Pulmonary artery endothelial cell (primary cell): ENCODE measurements around the gene MCCC1. TPM values are rescaled to one million over a fixed set of nuclear protein-coding genes. Genes with fewer than 3 reads are reported as not detected.
"Not testable (repeated sequence)": the region's sequence is repeated elsewhere in the genome, so short reads cannot be mapped to it uniquely, and the experiment has no call there.

Source experiments
- DNase-seq: peaks from one replicate; pipeline ENCODE4 v3.0.0-alpha.2; 2011; ENCODE audit warnings: low read depth, low spot score
- total RNA-seq: library from RNA; depleted of rRNA; stranded (reverse); fragments of >200 nt; gene quantifications from 2 replicates; pipeline ENCODE4 v1.2.3, GENCODE V29; 2014

The MCCC1 gene
- total RNA-seq, 1 donor from 2014 or later: 21.0 TPM

DNA sequence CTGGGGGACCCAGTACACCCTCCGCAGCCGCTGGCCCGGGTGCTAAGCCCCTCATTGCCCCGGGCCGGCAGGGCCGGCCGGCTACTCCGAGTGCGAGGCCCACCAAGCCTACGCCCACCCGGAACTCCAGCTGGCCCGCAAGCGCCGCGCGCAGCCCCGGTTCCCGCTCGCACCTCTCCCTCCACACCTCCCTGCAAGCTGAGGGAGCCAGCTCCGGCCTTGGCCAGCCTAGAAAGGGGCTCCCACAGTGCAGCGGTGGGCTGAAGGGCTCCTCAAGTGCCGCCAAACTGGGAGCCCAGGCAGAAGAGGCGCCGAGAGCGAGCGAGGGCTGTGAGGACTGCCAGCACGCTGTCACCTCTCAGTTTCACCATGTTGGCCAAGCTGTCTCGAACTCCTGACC is 4.7 kb upstream of the MCCC1 start:
- not testable (repeated sequence) for DNase-seq

DNA sequence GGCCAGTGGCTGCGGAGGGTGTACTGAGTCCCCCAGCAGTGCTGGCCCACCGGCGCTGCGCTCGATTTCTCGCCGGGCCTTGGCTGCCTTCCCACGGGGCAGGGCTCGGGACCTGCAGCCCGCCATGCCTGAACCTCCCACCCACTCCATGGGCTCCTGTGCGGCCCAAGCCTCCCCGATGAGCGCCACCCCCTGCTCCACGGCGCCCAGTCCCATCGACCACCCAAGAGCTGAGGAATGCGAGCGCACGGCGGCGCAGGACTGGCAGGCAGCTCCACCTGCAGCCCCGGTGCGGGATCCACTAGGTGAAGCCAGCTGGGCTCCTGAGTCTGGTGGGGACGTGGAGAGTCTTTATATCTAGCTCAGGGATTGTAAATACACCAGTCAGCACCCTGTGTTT is 1.7 kb upstream of the MCCC1 start:
- not testable (repeated sequence) for DNase-seq

DNA sequence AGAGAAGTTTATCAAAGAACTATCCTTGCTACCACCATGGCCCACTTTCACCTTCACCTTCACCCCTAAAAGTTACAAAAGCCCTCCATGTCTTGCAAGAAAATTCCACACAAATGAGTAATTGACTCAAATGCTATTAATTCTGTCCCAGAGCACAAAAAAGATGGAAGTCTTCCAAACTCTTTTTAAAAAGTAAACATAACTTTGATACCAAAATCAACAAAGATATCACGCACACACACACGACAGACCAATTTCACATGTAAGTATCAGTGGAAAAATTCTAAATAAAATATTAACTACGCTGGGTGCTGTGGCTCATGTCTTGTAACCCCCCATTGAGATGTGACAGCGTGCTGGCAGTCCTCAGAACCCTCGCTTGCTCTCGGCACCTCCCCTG is 1.1 kb upstream of the MCCC1 start:
- no peak for DNase-seq

DNA sequence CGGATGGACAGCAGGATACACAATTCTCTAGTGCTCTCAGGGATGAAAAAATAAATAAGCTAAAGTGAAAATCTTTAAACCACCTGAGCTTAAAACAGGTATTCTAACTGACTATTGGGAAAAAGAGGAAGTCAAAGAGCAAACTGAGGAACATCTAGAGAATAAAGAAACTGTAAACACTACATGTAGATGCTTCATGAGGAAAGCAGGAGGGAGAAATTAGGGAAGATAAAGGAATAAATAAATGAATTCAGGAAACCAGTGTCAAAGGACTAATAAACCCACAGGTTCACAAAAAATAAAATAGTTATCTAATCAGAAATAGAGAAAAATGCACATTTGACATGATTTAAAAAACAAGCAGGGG is 525 bp upstream of the MCCC1 start:
- no peak for DNase-seq

DNA sequence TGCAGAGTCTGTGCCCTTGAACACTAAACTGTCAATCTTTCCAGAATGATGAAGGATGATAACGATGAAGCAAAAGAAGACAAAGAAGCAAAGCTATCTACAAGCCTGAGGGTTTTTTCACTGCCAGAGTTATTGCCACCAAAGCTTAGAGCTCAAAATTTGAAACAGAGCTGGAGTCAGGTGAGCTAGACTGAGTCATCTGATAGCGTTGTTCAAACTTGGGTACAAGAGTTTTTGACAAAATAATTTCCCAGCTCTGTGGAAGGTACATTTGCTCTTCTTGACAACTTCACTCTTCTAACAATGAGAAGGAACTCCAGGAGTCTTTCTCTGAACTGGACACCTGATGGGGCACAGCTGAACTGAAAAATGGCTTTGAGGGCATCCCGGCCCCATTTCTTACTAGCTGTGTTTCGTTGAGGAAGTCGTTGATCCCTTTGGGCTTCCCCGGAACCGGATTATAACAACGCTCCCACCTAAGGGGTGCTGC is 715 bp downstream of the MCCC1 start:
- no peak for DNase-seq

DNA sequence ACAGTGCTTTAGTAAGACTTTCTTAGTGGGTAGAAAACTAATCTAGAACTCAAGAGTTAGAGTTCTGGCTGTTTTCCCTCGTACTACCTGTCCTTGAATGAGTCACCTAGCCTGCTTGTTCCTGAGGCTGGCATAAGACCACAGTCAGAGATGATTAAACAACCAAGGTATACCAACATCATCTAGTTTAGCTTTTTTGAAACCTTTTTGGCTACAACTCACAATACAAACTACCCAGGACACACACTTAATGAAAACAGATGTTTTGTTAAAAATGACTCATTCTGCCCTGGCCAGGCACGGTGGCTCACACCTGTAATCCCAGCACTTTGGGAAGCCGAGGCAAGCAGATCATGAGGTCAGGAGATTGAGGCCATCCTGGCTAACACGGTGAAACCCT is 4.6 kb downstream of the MCCC1 start:
- no peak for DNase-seq

DNA sequence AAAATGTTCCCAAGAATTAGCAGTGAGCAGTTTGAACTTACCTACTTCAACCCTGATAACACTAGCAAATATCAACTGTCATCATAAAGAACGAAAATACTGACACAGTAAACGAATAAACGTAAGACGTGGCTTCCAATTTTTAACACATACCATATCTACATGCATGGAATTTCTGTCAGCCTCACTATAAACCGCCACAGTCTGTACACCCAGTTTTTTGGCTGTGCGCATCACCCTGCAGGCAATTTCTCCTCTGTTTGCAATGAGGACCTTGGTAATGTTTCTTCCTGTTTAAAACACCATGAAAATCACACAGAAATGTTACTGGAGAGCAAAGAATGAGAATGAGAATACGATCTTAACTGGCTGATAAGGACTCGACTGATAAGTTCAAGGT is 7.0 kb downstream of the MCCC1 start:
- no peak for DNase-seq

DNA sequence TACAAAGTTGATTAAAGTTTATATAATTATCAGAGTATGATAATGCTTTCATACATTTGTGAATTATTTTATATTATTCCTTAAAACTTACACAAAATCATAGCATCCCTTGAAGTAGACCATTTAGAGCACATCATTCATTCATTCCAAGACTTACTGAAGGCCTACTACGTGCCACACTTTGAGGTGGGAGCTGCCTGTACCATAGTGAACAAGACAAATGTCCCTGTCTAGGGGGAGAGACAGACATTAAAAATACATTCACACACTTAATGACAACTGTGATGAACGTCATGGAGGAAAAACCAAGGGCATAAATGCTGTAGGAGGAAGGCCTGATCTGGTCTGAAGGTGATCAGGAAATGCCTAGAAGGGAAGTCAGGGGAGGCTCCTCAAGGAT is 12.1 kb downstream of the MCCC1 start:
- DNase-seq: no peak

DNA sequence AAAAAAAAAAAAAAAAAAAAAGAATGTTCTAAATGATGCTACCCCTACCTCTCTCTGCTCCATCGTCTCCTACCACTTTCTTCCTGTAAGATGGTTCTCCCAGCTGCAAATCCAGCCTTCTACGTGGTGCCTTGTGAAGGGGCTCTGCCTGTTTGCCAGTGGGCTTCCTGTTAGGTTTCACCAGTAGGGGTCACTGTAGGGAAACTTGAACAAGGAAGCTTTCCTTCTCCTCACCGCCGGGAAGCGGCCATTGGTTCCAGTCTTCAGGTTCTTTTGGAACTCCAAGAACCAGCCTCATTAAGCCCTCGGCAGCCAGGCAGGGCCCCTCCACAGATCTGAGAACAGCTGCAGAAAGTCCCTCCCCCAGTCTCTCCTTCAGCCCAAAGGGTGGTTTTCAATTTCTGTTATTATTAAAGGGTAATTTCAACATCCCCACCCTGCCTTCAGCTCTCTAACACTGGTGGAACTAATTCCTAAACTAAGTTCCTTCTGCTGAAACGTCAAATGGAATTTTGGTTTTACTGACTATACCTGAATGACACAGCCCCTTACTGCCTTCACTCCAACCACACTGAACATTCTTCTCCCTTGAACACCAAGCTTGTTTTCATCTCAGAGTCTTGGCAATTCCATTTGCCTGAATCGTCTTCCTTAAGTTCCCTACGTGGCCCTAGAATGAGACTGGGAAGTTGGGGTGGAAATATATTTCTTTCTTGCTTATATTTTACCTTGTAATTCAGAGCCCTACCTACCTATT is 13.5 kb downstream of the MCCC1 start:
- no peak for DNase-seq

DNA sequence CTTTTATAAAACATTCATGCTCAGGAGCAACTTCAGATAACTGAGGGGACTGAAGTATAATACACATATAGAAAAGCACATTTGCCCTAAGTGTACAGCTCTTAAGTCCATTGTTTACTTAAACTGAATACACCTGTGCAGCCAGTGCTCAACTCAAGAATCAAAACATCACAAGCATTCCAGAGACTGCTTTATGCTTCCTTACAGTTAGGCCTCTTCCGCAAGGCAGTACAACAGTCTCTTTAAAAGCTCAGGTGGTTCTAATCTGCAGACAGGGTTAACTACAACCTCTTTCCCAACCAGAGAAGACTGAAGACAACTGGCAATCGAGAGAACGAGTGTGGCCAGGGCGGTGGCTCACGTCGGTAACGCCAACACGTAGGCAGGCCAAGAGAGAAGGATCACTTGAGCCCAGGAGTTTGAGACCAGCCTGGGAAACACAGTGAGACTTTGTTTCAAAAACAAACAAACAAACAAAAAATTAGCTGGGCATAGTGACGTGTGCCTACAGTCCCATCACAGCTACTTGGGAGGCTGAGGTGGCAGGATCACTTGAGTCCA is 16.9 kb downstream of the MCCC1 start:
- no peak for DNase-seq

DNA sequence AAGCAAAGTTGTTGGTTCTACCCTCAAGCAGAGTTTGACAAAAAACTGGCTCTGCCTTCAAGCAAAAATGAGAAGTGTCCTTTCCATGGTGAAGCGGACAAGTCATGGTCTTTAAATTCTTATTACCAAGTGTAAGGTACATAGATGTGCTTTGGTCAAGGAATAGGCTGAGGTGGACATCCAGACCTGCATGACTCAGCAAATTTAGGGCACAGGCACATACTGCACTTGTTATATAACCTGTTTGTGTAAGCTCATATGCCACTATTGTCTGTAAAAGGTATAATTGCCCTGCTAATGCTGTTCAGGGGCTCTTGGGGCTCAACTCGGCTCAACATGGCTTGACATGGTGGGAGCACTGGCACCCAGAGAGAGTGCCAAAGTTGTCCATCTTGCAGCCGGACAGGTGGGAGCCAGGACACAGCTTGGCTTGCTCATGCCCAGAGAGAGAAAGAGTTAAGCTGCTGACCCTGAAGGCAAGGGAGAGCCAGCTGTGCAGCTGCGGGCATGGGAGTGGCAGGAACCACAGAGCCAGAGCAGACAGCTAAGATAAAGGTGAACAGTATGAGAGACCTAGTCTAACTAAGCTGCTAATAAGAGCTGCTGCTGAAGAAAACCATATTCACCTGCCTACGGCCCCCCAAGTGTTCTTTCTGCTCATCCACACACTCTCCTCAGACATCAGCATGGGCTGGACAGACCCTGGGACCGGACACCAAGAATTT is 17.7 kb downstream of the MCCC1 start:
- no peak for DNase-seq

DNA sequence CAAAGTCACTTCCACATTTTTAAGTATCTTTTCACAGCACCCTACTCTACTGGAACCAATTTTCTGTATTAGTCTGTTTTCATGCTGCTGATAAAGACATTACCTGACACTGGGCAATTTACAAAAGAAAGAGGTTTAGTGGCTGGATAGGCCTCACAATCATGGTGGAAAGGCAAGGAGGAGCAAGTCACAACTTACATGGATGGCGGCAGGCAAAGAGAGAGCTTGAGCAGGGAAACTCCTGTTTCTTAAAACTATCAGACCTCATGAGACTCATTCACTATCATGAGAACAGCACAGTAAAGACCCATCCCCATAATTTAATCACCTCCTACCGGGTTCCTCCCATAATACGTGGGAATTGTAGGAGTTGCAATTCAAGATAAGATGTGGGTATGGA is 18.7 kb downstream of the MCCC1 start:
- no peak for DNase-seq

DNA sequence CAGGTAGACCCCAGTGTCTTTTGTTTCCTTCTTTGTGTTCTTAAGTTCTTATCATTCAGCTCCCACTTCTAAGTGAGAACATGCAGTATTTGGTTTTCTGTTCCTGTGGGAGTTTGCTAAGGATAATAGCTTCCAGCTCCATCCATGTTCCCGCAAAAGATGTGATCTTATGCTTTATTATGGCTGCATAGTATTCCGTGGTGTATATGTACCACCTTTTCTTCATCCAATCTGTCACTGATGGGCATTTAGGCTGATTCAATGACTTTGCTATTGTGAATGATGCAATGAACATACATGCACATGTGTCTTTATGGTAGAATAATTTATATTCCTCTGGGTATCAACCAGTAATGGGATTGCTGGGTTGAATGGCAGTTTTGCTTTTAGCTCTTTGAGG is 24.4 kb downstream of the MCCC1 start:
- DNase-seq: no peak

DNA sequence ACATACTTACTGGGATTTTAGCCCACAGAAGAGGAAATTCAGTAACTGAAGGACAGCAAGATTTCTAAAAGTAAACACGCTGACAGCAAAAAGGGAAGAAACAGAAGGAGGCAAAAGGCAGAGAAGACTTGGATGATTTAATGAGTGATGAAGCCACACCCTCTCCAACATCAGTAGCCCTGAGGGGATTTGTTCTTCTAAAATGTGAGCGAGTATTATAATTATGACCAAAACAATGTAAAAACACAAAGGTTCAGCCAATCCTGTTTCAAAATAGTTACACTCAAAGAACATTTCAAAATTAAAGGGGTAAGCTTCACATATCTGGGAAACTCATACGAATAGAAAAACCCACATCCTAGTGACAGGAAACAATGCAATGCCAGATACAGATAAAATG is 25.0 kb downstream of the MCCC1 start:
- no peak for DNase-seq

DNA sequence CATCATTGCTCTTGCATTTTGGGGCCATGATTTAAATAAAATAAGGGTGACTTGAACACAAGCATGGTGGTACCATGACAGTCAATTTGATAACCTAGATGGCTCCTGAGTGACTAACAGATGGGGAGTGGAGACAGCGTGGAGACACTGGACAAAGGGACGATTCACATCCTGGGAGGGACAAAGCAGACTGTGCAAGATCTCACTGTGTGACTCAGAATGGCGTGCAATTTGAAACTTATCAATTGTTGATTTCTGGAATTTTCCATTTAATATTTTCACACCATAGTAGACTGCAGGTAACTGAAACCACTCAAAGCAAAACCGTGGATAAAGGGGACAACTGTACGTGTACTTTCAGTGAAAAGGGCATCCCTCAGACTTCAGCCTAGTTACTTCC is 25.5 kb downstream of the MCCC1 start:
- no peak for DNase-seq

DNA sequence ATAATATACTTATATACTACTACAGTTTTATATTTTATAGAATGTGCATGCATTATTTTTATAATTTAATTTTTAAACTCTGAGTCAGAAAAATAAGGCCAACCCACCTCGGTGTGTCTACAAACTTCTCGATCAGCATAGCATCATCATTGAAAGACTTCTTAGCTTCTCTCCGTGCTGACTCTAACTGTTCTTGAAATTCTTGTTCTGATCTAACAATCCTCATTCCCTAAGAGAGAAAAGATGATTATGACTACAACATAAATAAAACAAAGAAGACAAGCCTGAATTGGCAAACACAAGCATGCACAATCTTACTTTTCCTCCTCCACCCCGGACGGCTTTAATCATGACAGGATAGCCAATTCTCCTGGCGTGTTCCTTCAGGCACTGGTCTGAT is 28.4 kb downstream of the MCCC1 start:
- DNase-seq: no peak

DNA sequence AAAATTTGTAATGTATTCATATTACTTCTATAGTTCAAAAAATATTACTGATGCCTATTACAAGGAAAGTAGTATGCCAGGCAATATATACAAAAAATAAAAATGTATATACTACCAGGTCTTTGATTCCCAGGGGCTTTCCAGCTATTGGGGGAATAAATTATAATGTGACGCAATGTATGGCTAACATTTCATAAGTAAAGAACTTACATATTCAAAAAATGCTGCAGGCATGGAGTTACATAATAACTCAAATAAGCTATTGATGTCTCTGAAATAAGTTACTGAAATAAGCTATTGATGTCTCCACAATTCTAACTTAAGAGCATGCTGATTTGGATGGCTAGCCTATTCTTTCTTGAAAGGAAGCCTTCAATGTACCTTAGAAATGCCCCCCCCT is 30.2 kb downstream of the MCCC1 start:
- no peak for DNase-seq

DNA sequence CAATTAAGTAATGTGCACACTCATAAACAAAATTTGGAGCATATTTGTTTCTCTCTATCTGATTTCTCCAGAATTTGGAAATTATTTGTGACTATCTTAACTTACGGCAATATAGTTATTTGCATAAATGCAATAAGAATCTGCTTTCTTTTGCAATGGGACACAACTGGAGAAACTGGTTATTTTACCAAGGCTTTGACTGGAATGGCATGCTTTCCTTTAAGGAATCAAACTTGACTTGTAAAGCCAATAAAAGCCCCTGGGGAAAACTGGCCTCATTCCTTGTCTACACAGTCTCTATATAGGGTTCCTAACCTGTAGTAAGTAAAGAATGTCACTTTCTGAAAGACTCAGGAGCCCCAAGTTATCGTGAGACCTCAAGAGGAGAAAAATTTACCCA is 32.4 kb downstream of the MCCC1 start:
- not testable (repeated sequence) for DNase-seq

DNA sequence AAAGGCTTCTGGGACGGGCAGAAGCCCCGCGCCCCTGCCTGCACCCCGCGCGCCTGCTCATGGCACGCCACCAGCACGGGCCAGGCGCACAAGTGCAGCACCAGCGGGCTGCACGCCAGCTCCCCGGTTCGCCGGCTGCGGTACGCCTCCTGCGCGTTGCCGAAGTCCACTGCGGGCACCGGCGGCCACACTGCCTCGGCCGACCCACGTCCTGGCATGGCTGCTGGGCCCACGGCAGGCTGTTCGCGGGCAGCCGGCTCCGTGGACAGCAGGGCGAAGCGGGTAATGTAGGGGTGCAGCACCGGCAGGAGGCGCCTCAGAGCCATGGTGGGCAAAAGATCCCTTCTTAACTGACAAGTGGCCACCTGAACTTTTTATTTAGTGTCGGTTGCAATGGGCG is 34.8 kb downstream of the MCCC1 start:
- DNase-seq: no peak

DNA sequence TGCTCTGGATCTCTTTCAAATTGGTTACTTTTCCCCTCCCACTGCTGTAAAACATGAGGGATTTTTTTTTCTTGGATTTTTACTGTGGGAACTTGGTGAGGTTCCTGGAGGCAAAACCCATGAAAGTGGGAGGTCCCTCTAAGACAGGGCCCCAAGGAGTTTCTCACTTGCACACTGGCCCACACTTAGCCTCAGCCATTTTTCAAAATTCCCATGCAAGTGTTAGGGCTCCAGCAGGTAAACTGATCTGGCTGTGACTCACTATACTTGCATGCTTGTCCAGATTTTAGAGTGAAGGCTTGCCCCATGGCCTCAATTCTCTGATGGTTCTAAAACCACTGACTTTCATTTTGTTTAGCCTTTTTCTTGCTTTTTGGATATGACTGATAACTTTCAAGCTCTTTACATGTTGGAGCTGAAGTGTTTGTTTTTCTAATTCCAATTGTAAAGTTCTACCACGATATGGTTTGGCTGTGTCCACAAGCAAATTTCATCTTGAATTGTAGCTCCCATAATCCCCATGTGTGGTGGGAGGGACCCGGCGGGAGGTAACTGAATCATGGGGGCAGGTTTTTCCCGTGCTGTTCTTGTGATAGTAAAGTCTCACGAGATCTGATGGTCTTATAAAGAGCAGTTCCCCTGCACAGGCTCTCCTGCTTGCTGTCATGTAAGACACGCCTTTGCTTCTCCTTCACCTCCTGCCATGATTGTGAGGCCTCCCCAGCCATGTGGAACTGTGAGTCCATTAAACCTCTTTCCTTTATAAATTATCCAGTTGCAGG is 37.7 kb downstream of the MCCC1 start:
- no peak for DNase-seq

DNA sequence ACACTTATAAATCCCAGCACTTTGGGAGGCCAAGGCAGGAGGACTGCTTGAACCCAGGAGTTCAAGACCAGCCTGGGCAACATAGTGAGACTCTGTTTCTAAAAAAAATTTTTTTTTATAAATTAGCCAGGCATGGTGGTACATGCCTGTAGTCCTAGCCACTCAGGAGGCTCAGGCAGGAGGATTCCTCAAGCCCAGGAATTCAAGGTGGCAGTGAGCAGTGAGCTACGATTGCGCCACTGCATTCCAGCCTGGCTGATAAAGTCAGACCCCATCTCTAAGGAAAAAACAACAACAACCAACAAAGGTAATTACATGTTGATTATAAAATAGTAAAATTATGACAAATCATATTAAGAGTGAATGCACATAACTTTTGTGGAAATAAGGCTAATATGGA is 40.9 kb downstream of the MCCC1 start:
- no peak for DNase-seq

DNA sequence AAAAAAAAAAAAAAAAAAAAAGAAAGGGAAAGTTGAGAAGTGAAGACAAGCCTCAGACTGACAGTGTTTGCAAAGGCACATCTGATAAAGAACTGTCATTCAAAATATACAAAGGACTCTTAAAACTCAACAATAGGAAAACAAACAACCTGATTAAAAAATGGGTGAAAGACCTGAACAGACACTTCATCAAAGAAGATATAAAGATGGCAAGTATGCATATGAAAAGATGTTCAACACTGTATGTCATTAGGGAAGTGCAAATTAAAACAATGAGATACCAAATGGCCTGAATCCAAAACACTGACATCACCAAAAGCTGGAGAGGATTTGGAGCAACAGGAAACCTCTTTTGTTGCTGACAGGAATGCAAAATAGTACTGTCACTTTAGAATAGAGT is 48.6 kb downstream of the MCCC1 start:
- DNase-seq: no peak
